ENCODE data around the gene BIVM.

Gene BIVM

DNA sequence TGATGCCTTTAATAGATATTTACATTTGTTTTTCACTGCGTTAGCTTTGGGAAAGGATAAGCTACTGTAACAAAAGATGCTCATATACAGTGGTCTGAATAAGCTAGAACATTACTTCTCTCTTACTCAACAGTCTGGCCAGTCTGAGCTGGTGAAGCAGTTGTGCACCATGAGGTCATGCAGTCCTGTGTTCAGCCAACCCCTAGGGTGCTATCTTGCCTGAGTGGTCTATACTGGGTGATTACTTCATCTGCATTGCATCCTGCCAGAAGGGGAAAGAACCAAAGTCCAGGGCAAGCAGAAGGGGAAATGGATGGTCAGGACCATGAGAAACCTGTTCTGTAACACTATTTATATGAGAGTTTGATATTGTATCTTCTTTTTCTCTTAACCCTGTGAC lies 78.4 kb downstream of the BIVM start:
- Histone ChIP-seq H3K27me3 (replicated peaks; ENCODE audit: control insufficient read depth, insufficient read depth, low read length) (no peaks in the 10 kb centered on the region), H3K4me3 (replicated peaks; ENCODE audit: low read depth, low read length) (no peak overlapping the region), H3K36me3 (ENCODE audit: control insufficient read depth, insufficient read depth, low read length) (peaks cover 9% of the 10 kb centered on the region)
- TF ChIP-seq CTCF (IDR thresholded peaks at IDR 0.05; ENCODE audit: insufficient read depth, low read length, poor library complexity, severe bottlenecking) = no peak
- DNase-seq (ENCODE audit: extremely low read depth, insufficient read length) = no peak

DNA sequence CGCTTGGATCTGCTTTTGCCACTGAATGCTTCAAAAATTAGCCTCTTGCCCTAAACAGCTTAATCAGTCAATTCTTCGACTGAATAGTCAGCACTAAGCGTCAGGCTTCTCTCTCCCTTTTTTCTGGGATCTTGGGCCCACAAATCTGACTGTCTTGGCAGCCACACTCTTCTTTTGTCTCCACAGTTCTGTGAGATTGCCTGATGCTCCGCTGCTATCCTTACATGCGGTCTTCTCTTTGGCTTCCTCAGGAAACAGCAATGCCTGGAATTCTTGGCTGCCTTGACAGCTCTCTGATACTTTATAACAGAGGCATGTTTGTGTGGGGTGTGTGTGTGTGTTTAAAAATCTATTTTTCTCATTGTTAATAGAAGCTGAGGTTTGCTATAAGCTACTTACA lies 79.6 kb downstream of the BIVM start:
- no peak for DNase-seq (ENCODE audit: extremely low read depth, insufficient read length)
- Histone ChIP-seq H3K27me3 (replicated peaks; ENCODE audit: control insufficient read depth, insufficient read depth, low read length) (no peaks in the 10 kb centered on the region), H3K4me3 (replicated peaks; ENCODE audit: low read depth, low read length) (no peak overlapping the region), H3K36me3 (ENCODE audit: control insufficient read depth, insufficient read depth, low read length) (peaks cover 7% of the 10 kb centered on the region)
- no peak for TF ChIP-seq CTCF (IDR thresholded peaks at IDR 0.05; ENCODE audit: insufficient read depth, low read length, poor library complexity, severe bottlenecking)

GRCh38 chr13:102879793-102880499 lies 81.0 kb downstream of the BIVM start:
- H3K36me3 ChIP-seq (ENCODE audit: control insufficient read depth, insufficient read depth, low read length) = peaks cover 7% of the 10 kb centered on the region
- TF ChIP-seq CTCF (IDR thresholded peaks at IDR 0.05; ENCODE audit: insufficient read depth, low read length, poor library complexity, severe bottlenecking) = no peak
- H3K4me3 ChIP-seq (replicated peaks; ENCODE audit: low read depth, low read length) = no peak overlapping the region
- no peaks in the 10 kb centered on the region for H3K27me3 ChIP-seq (replicated peaks; ENCODE audit: control insufficient read depth, insufficient read depth, low read length)
- DNase-seq (ENCODE audit: extremely low read depth, insufficient read length) = no peak

GRCh38 chr13:102881819-102882686 lies 83.1 kb downstream of the BIVM start:
- DNase-seq (ENCODE audit: extremely low read depth, insufficient read length) = no peak
- H3K36me3 ChIP-seq (ENCODE audit: control insufficient read depth, insufficient read depth, low read length) = no peaks in the 10 kb centered on the region
- no peak overlapping the region for H3K4me3 ChIP-seq (replicated peaks; ENCODE audit: low read depth, low read length)
- no peak for TF ChIP-seq CTCF (IDR thresholded peaks at IDR 0.05; ENCODE audit: insufficient read depth, low read length, poor library complexity, severe bottlenecking)
- H3K27me3 ChIP-seq (replicated peaks; ENCODE audit: control insufficient read depth, insufficient read depth, low read length) = no peaks in the 10 kb centered on the region
